GOT3 (cell line): ENCODE results near the gene VSIG1.

Source experiments
- DNase-seq: peaks from one replicate; lab custom pipeline; 2025; ENCODE audit warnings: mixed read lengths; lab: John Stamatoyannopoulos, UW

The VSIG1 gene

GRCh38 chrX:108064613-108065012 is 19.7 kb downstream of the VSIG1 start:
- DNase-seq: no peak

- DNase-seq: no peak
Observed at GRCh38 chrX:108068121-108068520, 23.3 kb downstream of the VSIG1 start.

- no peak for DNase-seq
Observed at GRCh38 chrX:108070891-108071290, 26.0 kb downstream of the VSIG1 start.

- DNase-seq: no peak
Observed at GRCh38 chrX:108071578-108071977, 26.7 kb downstream of the VSIG1 start.

GRCh38 chrX:108072746-108073145 is 27.9 kb downstream of the VSIG1 start:
- no peak for DNase-seq

GRCh38 chrX:108081110-108081509 is 36.2 kb downstream of the VSIG1 start:
- DNase-seq: no peak

GRCh38 chrX:108087792-108088191 is 42.9 kb downstream of the VSIG1 start:
- no peak for DNase-seq

GRCh38 chrX:108088511-108088910 is 43.6 kb downstream of the VSIG1 start:
- no peak for DNase-seq

- DNase-seq: no peak
Observed at GRCh38 chrX:108090491-108091263, 45.8 kb downstream of the VSIG1 start.

- peak; percentile 70 for DNase-seq
Observed at GRCh38 chrX:108091264-108091877, 46.5 kb downstream of the VSIG1 start, which contains the start of the genes ATG4A and PSMD10. Gene ATG4A (plus strand): TSS chrX:108091778. CDS start chrX:108091827, 49 bp downstream. Gene PSMD10 (minus strand): TSS chrX:108091542. CDS start chrX:108091520, 22 bp downstream.

GRCh38 chrX:108091878-108092291 is 47.0 kb downstream of the VSIG1 start:
- DNase-seq: no peak

- no peak for DNase-seq
Observed at GRCh38 chrX:108097380-108097779, 52.5 kb downstream of the VSIG1 start.

- no peak for DNase-seq
Observed at GRCh38 chrX:108105473-108105872, 60.6 kb downstream of the VSIG1 start.

- DNase-seq: no peak
Observed at GRCh38 chrX:108114541-108114940, 69.7 kb downstream of the VSIG1 start.

GRCh38 chrX:108117988-108118387 is 73.1 kb downstream of the VSIG1 start:
- no peak for DNase-seq

GRCh38 chrX:108121291-108121690 is 76.4 kb downstream of the VSIG1 start:
- no peak for DNase-seq

- DNase-seq: no peak
Observed at GRCh38 chrX:108122748-108123147, 77.9 kb downstream of the VSIG1 start.

- DNase-seq: no peak
Observed at GRCh38 chrX:108123591-108124366, 78.9 kb downstream of the VSIG1 start.

GRCh38 chrX:108126661-108127060 is 81.8 kb downstream of the VSIG1 start:
- DNase-seq: no peak

- DNase-seq: no peak
Observed at GRCh38 chrX:108127152-108127551, 82.3 kb downstream of the VSIG1 start.
